Upper lobe of left lung (tissue), 6 donors: ENCODE measurements around the gene DNAJC17. TPM values are rescaled to one million over a fixed set of nuclear protein-coding genes. Genes with fewer than 3 reads are reported as not detected.

Experiments used
- ATAC-seq, 2 donors: fragments of 200-7000 bp; cut with Tn5 transposase; one replicate each; pipeline ENCODE4 v1.9.1; 2022; ENCODE audit warnings: mild to moderate bottlenecking in 2 of 2, moderate library complexity in 2 of 2; ENCODE audit not compliant: low FRiP score in 2 of 2
- DNase-seq, 2 donors: peaks; one replicate each; pipeline ENCODE4 v3.0.0-alpha.2; 2019 to 2020
- H3K27ac ChIP-seq, 4 donors: fragments of 200-600 bp; sonication (generic); one replicate each; pipeline ENCODE4 v1.5.1; 2016 to 2019
- H3K27me3 ChIP-seq, 4 donors: fragments of 200-600 bp; sonication (generic); one replicate each; pipeline ENCODE4 v1.5.1; 2017 to 2019
- H3K36me3 ChIP-seq, 4 donors: fragments of 200-600 bp; sonication (generic); one replicate each; pipeline ENCODE4 v1.5.1; 2016 to 2019
- H3K4me1 ChIP-seq, 4 donors: fragments of 200-600 bp; sonication (generic); one replicate each; pipeline ENCODE4 v1.5.1; 2018 to 2019
- H3K4me3 ChIP-seq, 4 donors: fragments of 200-600 bp; sonication (generic); one replicate each; pipeline ENCODE4 v1.5.1; 2017 to 2019; ENCODE audit warnings: mild to moderate bottlenecking in 2 of 4, moderate library complexity in 1 of 4
- H3K9me3 ChIP-seq, 4 donors: fragments of 200-600 bp; sonication (generic); one replicate each; pipeline ENCODE4 v1.5.1; 2018 to 2019
- EP300 ChIP-seq, 4 donors: sonication (generic); formaldehyde crosslinking; IDR thresholded peaks; one replicate each; pipeline ENCODE4 v1.5.1; 2017; ENCODE audit warnings: antibody characterized with exemption in 4 of 4, control low read depth in 2 of 4
- POLR2A ChIP-seq, 4 donors: fragments of 450-650 bp; IDR thresholded peaks; one replicate each; pipeline ENCODE4 v1.5.1; 2016 to 2017; ENCODE audit warnings: antibody characterized with exemption in 4 of 4, mild to moderate bottlenecking in 2 of 4
- POLR2AphosphoS5 ChIP-seq, 2 donors: sonication (generic); formaldehyde crosslinking; IDR thresholded peaks; one replicate each; pipeline ENCODE4 v1.5.1; 2017; ENCODE audit warnings: antibody characterized with exemption in 2 of 2
- WGBS, 2 donors: methylation state at CpG; one replicate each; pipeline ENCODE4 v1.1.5; 2017 to 2018; 5-methylcytosine and 5-hydroxymethylcytosine counted together
- small RNA-seq, 4 donors: library from RNA; depleted of rRNA; stranded (forward); fragments of <200 nt; gene quantifications; one replicate each; pipeline ENCODE3, GENCODE V24; 2016
- total RNA-seq, 6 donors: library from RNA; depleted of rRNA in 4 of 6; stranded (reverse); fragments of >200 nt in 4 of 6; gene quantifications; one replicate each; pipeline versions ENCODE4 v1.1.0 to v1.2.1, GENCODE V29; 2016 to 2021
- TF ChIP-seq, protein P1 (sequence below), 6 experiments: fragments of 450-650 bp in 4 of 6; fragments of 200-600 bp in 2 of 6; sonication (generic) in 2 of 6; IDR thresholded peaks; one replicate each; pipeline ENCODE4 v1.5.1; 2016 to 2019; ENCODE audit warnings: antibody characterized with exemption in 6 of 6
- donor health status: DM: no; HTN: no; CAD: no; lungs with moderate emphysema.
- donor health status: DM: no; HTN: yes; CAD: no; lungs with severe emphysema.

Gene DNAJC17
- total RNA-seq, 6 donors from 2014 or later = 15.4 to 51.3 (median 30.0) TPM

DNA sequence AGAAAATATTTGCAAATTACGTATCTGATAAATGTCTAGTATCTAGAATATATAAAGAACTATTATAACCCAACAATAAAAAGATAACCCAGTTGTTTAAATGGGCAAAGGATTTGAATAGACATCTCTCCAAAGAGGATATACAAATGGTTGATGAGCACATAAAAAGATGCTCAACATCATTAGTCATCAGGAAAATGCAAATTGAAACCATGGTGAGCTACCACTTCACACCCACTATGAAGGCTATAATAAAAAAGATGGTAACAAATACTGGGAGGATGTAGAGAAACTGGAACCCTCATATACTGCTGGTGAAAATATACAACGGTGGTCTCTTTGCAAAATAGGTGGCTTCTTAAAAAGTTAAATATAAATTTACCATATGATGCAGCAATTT lies 84.3 kb downstream of the DNAJC17 start:
- no peaks in the 10 kb centered on the region for H3K9me3 ChIP-seq
- H3K4me3 ChIP-seq = no peak overlapping the region
- no peaks in the 10 kb centered on the region for H3K27me3 ChIP-seq
- no peak for TF ChIP-seq POLR2A (IDR thresholded peaks at IDR 0.05)
- TF ChIP-seq EP300 (IDR thresholded peaks at IDR 0.05) = no peak
- TF ChIP-seq, protein P1, sequence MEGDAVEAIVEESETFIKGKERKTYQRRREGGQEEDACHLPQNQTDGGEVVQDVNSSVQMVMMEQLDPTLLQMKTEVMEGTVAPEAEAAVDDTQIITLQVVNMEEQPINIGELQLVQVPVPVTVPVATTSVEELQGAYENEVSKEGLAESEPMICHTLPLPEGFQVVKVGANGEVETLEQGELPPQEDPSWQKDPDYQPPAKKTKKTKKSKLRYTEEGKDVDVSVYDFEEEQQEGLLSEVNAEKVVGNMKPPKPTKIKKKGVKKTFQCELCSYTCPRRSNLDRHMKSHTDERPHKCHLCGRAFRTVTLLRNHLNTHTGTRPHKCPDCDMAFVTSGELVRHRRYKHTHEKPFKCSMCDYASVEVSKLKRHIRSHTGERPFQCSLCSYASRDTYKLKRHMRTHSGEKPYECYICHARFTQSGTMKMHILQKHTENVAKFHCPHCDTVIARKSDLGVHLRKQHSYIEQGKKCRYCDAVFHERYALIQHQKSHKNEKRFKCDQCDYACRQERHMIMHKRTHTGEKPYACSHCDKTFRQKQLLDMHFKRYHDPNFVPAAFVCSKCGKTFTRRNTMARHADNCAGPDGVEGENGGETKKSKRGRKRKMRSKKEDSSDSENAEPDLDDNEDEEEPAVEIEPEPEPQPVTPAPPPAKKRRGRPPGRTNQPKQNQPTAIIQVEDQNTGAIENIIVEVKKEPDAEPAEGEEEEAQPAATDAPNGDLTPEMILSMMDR (IDR thresholded peaks at IDR 0.05) = no peak
- TF ChIP-seq POLR2AphosphoS5 (IDR thresholded peaks at IDR 0.05) = no peak
- no peak overlapping the region for H3K27ac ChIP-seq
- no peaks in the 10 kb centered on the region for H3K36me3 ChIP-seq
- WGBS, 2 donors = 89 to 94% methylated on average over 2 of the region's 2 CpGs
- ATAC-seq (no peak), DNase-seq (no peak)
- no peaks in the 10 kb centered on the region for H3K4me1 ChIP-seq

DNA sequence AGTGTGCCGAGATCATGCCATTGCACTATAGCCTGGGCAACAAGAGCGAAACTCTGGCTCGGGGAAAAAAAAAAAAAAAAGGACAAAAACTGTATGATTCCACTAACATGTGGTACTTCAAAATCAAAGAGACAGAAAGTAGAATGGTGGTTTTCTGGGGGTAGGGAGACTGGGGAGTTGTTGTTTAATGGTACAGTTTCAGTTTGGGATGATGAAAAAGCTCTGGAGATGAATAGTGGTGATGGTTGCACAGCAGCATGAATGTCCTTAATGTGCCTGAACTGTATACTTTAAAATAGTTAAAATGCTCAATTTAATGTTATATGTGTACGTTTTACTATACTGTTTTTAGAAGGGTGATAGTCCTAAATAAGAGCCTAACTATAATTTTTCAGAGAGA lies 84.9 kb downstream of the DNAJC17 start:
- WGBS, 2 donors = 95 to 97% methylated on average over 4 of the region's 4 CpGs
- ATAC-seq (no peak), DNase-seq (no peak)
- no peak for TF ChIP-seq POLR2AphosphoS5 (IDR thresholded peaks at IDR 0.05)
- TF ChIP-seq, protein P1 (IDR thresholded peaks at IDR 0.05) = no peak
- TF ChIP-seq EP300 (IDR thresholded peaks at IDR 0.05) = no peak
- no peak for TF ChIP-seq POLR2A (IDR thresholded peaks at IDR 0.05)
- H3K27me3 ChIP-seq = no peaks in the 10 kb centered on the region
- H3K4me3 ChIP-seq = no peak overlapping the region
- no peaks in the 10 kb centered on the region for H3K36me3 ChIP-seq
- no peaks in the 10 kb centered on the region for H3K4me1 ChIP-seq
- H3K9me3 ChIP-seq = no peaks in the 10 kb centered on the region
- no peak overlapping the region for H3K27ac ChIP-seq

- ATAC-seq = no peak
- no peaks in the 10 kb centered on the region for H3K9me3 ChIP-seq
- TF ChIP-seq, protein P1 (IDR thresholded peaks at IDR 0.05) = no peak
- TF ChIP-seq EP300 (IDR thresholded peaks at IDR 0.05) (no peak), POLR2A (IDR thresholded peaks at IDR 0.05) (no peak), POLR2AphosphoS5 (IDR thresholded peaks at IDR 0.05) (no peak)
- 49 to 78% methylated on average over 1 of the region's 1 CpG for WGBS, 2 donors
- H3K27me3 ChIP-seq = no peaks in the 10 kb centered on the region
- DNase-seq = no peak
- H3K4me3 ChIP-seq = no peak overlapping the region
- no peak overlapping the region for H3K27ac ChIP-seq
- H3K36me3 ChIP-seq = no peaks in the 10 kb centered on the region
- H3K4me1 ChIP-seq = no peaks in the 10 kb centered on the region
Observed at GRCh38 chr15:40721701-40722100, 85.6 kb downstream of the DNAJC17 start.

- no peak overlapping the region for H3K4me3 ChIP-seq
- H3K36me3 ChIP-seq = no peaks in the 10 kb centered on the region
- no peaks in the 10 kb centered on the region for H3K27me3 ChIP-seq
- H3K9me3 ChIP-seq = no peaks in the 10 kb centered on the region
- WGBS, 2 donors = 86 to 89% methylated on average over 6 of the region's 6 CpGs
- no peak for DNase-seq
- H3K4me1 ChIP-seq = no peaks in the 10 kb centered on the region
- TF ChIP-seq POLR2AphosphoS5 (IDR thresholded peaks at IDR 0.05) (no peak), POLR2A (IDR thresholded peaks at IDR 0.05) (no peak), EP300 (IDR thresholded peaks at IDR 0.05) (no peak)
- TF ChIP-seq, protein P1 (IDR thresholded peaks at IDR 0.05) = no peak
- no peak for ATAC-seq
- no peak overlapping the region for H3K27ac ChIP-seq
Observed at GRCh38 chr15:40716165-40716564, 91.1 kb downstream of the DNAJC17 start.

Small RNAs within 50 kb of the gene (small RNA-seq; reads per million reads assigned to genes)
- gene SUMO2P15 = 0 reads per million in 4 donors

Other genes starting within 250 kb of the DNAJC17 start
- 10 to 100 TPM; 17.1 to 56.9 (median 24.1) TPM for gene CCDC32, start 242.4 kb downstream of the DNAJC17 start, total RNA-seq
- gene RPUSD2, start 238.2 kb downstream of the DNAJC17 start, total RNA-seq = 10 to 100 TPM in 2 of 6 donors, 1 to 10 TPM in 4; 3.1 to 11.6 (median 7.8) TPM
- 1 to 10 TPM in 3 of 6 donors, under 1 TPM in 3; under 0.01 to 2.4 (median 1.3) TPM for gene KNL1, start 213.2 kb downstream of the DNAJC17 start, total RNA-seq
- 1 to 10 TPM in 5 of 6 donors, not detected in 1; 1.0 to 3.4 (median 2.1) TPM for gene RAD51, start 112.3 kb downstream of the DNAJC17 start, total RNA-seq
- 100 to 1,000 TPM in 4 of 6 donors, 10 to 100 TPM in 2; 57.3 to 123 (median 105) TPM for gene RMDN3, start 52.2 kb downstream of the DNAJC17 start, total RNA-seq
- gene GCHFR, start 43.4 kb downstream of the DNAJC17 start, total RNA-seq = 100 to 1,000 TPM in 4 of 6 donors, 10 to 100 TPM in 2; 84.9 to 206 (median 105) TPM
- gene C15orf62, start 37.5 kb downstream of the DNAJC17 start, total RNA-seq = 1 to 10 TPM in 5 of 6 donors, under 1 TPM in 1; 0.81 to 4.2 (median 1.4) TPM
- 100 to 1,000 TPM in 1 of 6 donors, 10 to 100 TPM in 5; 19.4 to 104 (median 32.5) TPM for gene ZFYVE19, start 384 bp downstream of the DNAJC17 start, total RNA-seq
- gene PPP1R14D, start 21.2 kb upstream of the DNAJC17 start, total RNA-seq = 1 to 10 TPM in 1 of 6 donors, under 1 TPM in 1, not detected in 4; 0.34 to 3.3 TPM
- 100 to 1,000 TPM in 5 of 6 donors, 10 to 100 TPM in 1; 99.3 to 252 (median 163) TPM for gene SPINT1, start 36.6 kb upstream of the DNAJC17 start, total RNA-seq
- 1 to 10 TPM in 1 of 6 donors, under 1 TPM in 2, not detected in 3; 0.46 to 2.1 (median 0.77) TPM for gene RHOV, start 66.8 kb upstream of the DNAJC17 start, total RNA-seq
- 10 to 100 TPM; 19.9 to 43.2 (median 29.2) TPM for gene VPS18, start 87.0 kb upstream of the DNAJC17 start, total RNA-seq
- 10 to 100 TPM in 5 of 6 donors, 1 to 10 TPM in 1; 9.5 to 38.0 (median 13.7) TPM for gene DLL4, start 121.9 kb upstream of the DNAJC17 start, total RNA-seq
- 10 to 100 TPM in 1 of 6 donors, 1 to 10 TPM in 5; 2.6 to 11.1 (median 3.4) TPM for gene CHAC1, start 146.0 kb upstream of the DNAJC17 start, total RNA-seq